Mucosa of stomach (tissue), 1 donor: ENCODE measurements around the gene IL20.

Experiments used
- H3K27me3 ChIP-seq: one replicate; pipeline ENCODE4 v1.7.0; 2013; ENCODE audit warnings: mild to moderate bottlenecking, low read length; ENCODE audit not compliant: control insufficient read depth, insufficient read depth
- H3K36me3 ChIP-seq: one replicate; pipeline ENCODE4 v1.7.0; 2013; ENCODE audit warnings: low read length; ENCODE audit not compliant: control insufficient read depth, insufficient read depth
- H3K4me1 ChIP-seq: one replicate; pipeline ENCODE4 v1.7.0; 2013; ENCODE audit warnings: mild to moderate bottlenecking, low read length; ENCODE audit not compliant: control insufficient read depth, insufficient read depth
- H3K4me3 ChIP-seq: one replicate; pipeline ENCODE4 v1.7.0; 2013; ENCODE audit warnings: low read length
- H3K9ac ChIP-seq: one replicate; pipeline ENCODE4 v1.7.0; 2013; ENCODE audit warnings: mild to moderate bottlenecking, low read length, moderate library complexity
- H3K9me3 ChIP-seq: one replicate; pipeline ENCODE4 v1.7.0; 2013; ENCODE audit warnings: mild to moderate bottlenecking, low read length, moderate library complexity; ENCODE audit not compliant: control insufficient read depth
- donor health status: Pancreatic carcinoma.

The IL20 gene

GRCh38 chr1:206885341-206886060 lies 20.1 kb downstream of the IL20 start:
- peaks cover 4% of the 10 kb centered on the region for H3K27me3 ChIP-seq
- H3K9me3 ChIP-seq = no peaks in the 10 kb centered on the region
- no peak overlapping the region for H3K4me3 ChIP-seq
- H3K9ac ChIP-seq = no peak overlapping the region
- no peaks in the 10 kb centered on the region for H3K36me3 ChIP-seq
- H3K4me1 ChIP-seq = no peaks in the 10 kb centered on the region

- H3K4me1 ChIP-seq = no peaks in the 10 kb centered on the region
- H3K36me3 ChIP-seq = no peaks in the 10 kb centered on the region
- H3K4me3 ChIP-seq = no peak overlapping the region
- H3K27me3 ChIP-seq = peaks cover 4% of the 10 kb centered on the region
- H3K9ac ChIP-seq = no peak overlapping the region
- no peaks in the 10 kb centered on the region for H3K9me3 ChIP-seq
Observed at GRCh38 chr1:206886831-206887230, 21.4 kb downstream of the IL20 start.

- H3K27me3 ChIP-seq = peaks cover 4% of the 10 kb centered on the region
- no peak overlapping the region for H3K4me3 ChIP-seq
- H3K9me3 ChIP-seq = no peaks in the 10 kb centered on the region
- H3K4me1 ChIP-seq = no peaks in the 10 kb centered on the region
- H3K9ac ChIP-seq = no peak overlapping the region
- H3K36me3 ChIP-seq = no peaks in the 10 kb centered on the region
Observed at GRCh38 chr1:206887701-206888100, 22.3 kb downstream of the IL20 start.

- Histone ChIP-seq H3K36me3 (no peaks in the 10 kb centered on the region), H3K4me1 (peaks cover 1% of the 10 kb centered on the region), H3K4me3 (no peak overlapping the region), H3K9ac (no peak overlapping the region), H3K27me3 (peaks cover 4% of the 10 kb centered on the region), H3K9me3 (no peaks in the 10 kb centered on the region)
Observed at GRCh38 chr1:206890125-206891060, 25.0 kb downstream of the IL20 start.

- Histone ChIP-seq H3K4me3 (no peak overlapping the region), H3K36me3 (no peaks in the 10 kb centered on the region), H3K4me1 (peaks cover 7% of the 10 kb centered on the region), H3K9ac (no peak overlapping the region), H3K27me3 (peaks cover 4% of the 10 kb centered on the region), H3K9me3 (no peaks in the 10 kb centered on the region)
Observed at GRCh38 chr1:206891412-206891811, 26.0 kb downstream of the IL20 start.

- Histone ChIP-seq H3K4me3 (no peak overlapping the region), H3K9me3 (no peaks in the 10 kb centered on the region), H3K9ac (no peak overlapping the region), H3K36me3 (no peaks in the 10 kb centered on the region), H3K27me3 (no peaks in the 10 kb centered on the region), H3K4me1 (peaks cover 7% of the 10 kb centered on the region)
Observed at GRCh38 chr1:206892351-206892984, 27.0 kb downstream of the IL20 start.

- H3K4me3 ChIP-seq = no peak overlapping the region
- no peaks in the 10 kb centered on the region for H3K36me3 ChIP-seq
- no peaks in the 10 kb centered on the region for H3K9me3 ChIP-seq
- H3K9ac ChIP-seq = no peak overlapping the region
- no peaks in the 10 kb centered on the region for H3K27me3 ChIP-seq
- H3K4me1 ChIP-seq = peaks cover 7% of the 10 kb centered on the region
Observed at GRCh38 chr1:206893380-206893779, 28.0 kb downstream of the IL20 start.

- H3K36me3 ChIP-seq = no peaks in the 10 kb centered on the region
- no peak overlapping the region for H3K4me3 ChIP-seq
- H3K27me3 ChIP-seq = no peaks in the 10 kb centered on the region
- no peak overlapping the region for H3K9ac ChIP-seq
- no peaks in the 10 kb centered on the region for H3K9me3 ChIP-seq
- H3K4me1 ChIP-seq = peaks cover 7% of the 10 kb centered on the region
Observed at GRCh38 chr1:206895325-206895724, 29.9 kb downstream of the IL20 start.

GRCh38 chr1:206895837-206896242 lies 30.4 kb downstream of the IL20 start:
- Histone ChIP-seq H3K4me1 (peaks cover 7% of the 10 kb centered on the region), H3K4me3 (no peak overlapping the region), H3K9ac (no peak overlapping the region)

GRCh38 chr1:206896261-206896660 lies 30.8 kb downstream of the IL20 start:
- Histone ChIP-seq H3K9ac (no peak overlapping the region), H3K27me3 (no peaks in the 10 kb centered on the region), H3K4me3 (no peak overlapping the region), H3K4me1 (peaks cover 7% of the 10 kb centered on the region), H3K36me3 (no peaks in the 10 kb centered on the region), H3K9me3 (no peaks in the 10 kb centered on the region)

More at GRCh38 chr1:206895837-206896242, 30.4 kb downstream of the IL20 start:
- Histone ChIP-seq H3K27me3 (no peaks in the 10 kb centered on the region), H3K36me3 (no peaks in the 10 kb centered on the region), H3K9me3 (no peaks in the 10 kb centered on the region)

- H3K9ac ChIP-seq = no peak within 1 kb of the TSS
- H3K4me1 ChIP-seq = peaks cover 7% of the 10 kb centered on the region
- H3K4me3 ChIP-seq = no peak within 1 kb of the TSS
- H3K36me3 ChIP-seq = no peaks in the 10 kb centered on the region
- no peaks in the 10 kb centered on the region for H3K9me3 ChIP-seq
- H3K27me3 ChIP-seq = no peaks in the 10 kb centered on the region
Observed at GRCh38 chr1:206897175-206897574, 31.8 kb downstream of the IL20 start, which contains the start of gene IL24. TSS of gene IL24 (plus strand) at chr1:206897443. CDS start at chr1:206897833, 390 bp downstream.
